Measurements from ENCODE around the gene LIX1.

DNA sequence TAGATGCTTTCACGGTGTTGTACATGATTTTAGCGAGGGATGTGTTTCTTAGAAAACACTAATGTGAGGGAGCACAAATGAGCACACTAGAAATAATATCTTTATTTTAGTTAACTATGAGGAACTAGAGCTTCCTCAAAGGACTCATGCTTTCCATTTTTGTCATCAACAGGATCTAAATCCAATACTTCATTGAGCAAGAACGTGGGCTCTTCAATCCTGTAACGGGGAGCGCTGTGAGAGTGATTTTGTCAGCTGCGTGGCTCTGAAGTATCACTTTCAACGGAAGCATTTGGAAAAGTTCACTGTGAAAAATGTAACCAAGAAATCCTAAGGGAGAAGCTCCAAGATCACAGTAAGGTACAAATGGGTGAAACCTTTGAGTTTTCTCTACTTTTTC is 93.2 kb downstream of the LIX1 start:
- TF ChIP-seq, protein P1, sequence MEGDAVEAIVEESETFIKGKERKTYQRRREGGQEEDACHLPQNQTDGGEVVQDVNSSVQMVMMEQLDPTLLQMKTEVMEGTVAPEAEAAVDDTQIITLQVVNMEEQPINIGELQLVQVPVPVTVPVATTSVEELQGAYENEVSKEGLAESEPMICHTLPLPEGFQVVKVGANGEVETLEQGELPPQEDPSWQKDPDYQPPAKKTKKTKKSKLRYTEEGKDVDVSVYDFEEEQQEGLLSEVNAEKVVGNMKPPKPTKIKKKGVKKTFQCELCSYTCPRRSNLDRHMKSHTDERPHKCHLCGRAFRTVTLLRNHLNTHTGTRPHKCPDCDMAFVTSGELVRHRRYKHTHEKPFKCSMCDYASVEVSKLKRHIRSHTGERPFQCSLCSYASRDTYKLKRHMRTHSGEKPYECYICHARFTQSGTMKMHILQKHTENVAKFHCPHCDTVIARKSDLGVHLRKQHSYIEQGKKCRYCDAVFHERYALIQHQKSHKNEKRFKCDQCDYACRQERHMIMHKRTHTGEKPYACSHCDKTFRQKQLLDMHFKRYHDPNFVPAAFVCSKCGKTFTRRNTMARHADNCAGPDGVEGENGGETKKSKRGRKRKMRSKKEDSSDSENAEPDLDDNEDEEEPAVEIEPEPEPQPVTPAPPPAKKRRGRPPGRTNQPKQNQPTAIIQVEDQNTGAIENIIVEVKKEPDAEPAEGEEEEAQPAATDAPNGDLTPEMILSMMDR (IDR thresholded peaks at IDR 0.05; ENCODE audit: poor library complexity, severe bottlenecking): no peak
- no peak for TF ChIP-seq POLR2AphosphoS5 (IDR thresholded peaks at IDR 0.05)
- TF ChIP-seq REST (IDR thresholded peaks at IDR 0.05; ENCODE audit: borderline replicate concordance): no peak
- no peak for TF ChIP-seq EP300 (conservative IDR thresholded peaks at IDR 0.05; ENCODE audit: poor library complexity, severe bottlenecking)
- TF ChIP-seq EZH2 (IDR thresholded peaks at IDR 0.05; ENCODE audit: borderline replicate concordance, insufficient read depth, low read length, poor library complexity, severe bottlenecking): no peak
- no peak for TF ChIP-seq TAF1 (IDR thresholded peaks at IDR 0.05; ENCODE audit: low read depth)
- TF ChIP-seq RAD21 (conservative IDR thresholded peaks at IDR 0.05): no peak
- TF ChIP-seq MXI1 (conservative IDR thresholded peaks at IDR 0.05; ENCODE audit: poor library complexity, severe bottlenecking): no peak

All from neural cell (in vitro differentiated cells).